SJCRH30 (cell line): ENCODE measurements around the gene SMARCA2. TPM values are rescaled to one million over a fixed set of nuclear protein-coding genes. Genes with fewer than 3 reads are reported as not detected.
A peak's percentile ranks its signal among the peaks of the same experiment; 100 is the strongest.

Experiments
- DNase-seq, 2 experiments: peaks; one replicate each; pipeline ENCODE4 v3.0.0-alpha.2; 2015 to 2020
- H3K27ac ChIP-seq: fragments of 250-450 bp; sonication (Bioruptor Pico); 2 replicates; pipeline ENCODE4 v1.5.1; 2020; ENCODE audit warnings: mild to moderate bottlenecking, moderate library complexity
- H3K27me3 ChIP-seq: fragments of 250-450 bp; sonication (Bioruptor Pico); 2 replicates; pipeline ENCODE4 v1.5.1; 2020; ENCODE audit warnings: mild to moderate bottlenecking, moderate library complexity
- H3K36me3 ChIP-seq: fragments of 250-450 bp; sonication (Bioruptor Pico); 2 replicates; pipeline ENCODE4 v1.5.1; 2020; ENCODE audit warnings: mild to moderate bottlenecking, moderate library complexity
- H3K4me1 ChIP-seq: fragments of 250-450 bp; sonication (Bioruptor Pico); 2 replicates; pipeline ENCODE4 v1.5.1; 2020; ENCODE audit warnings: mild to moderate bottlenecking, moderate library complexity
- H3K4me3 ChIP-seq: fragments of 250-450 bp; sonication (Bioruptor Pico); 2 replicates; pipeline ENCODE4 v1.5.1; 2020; ENCODE audit warnings: mild to moderate bottlenecking, moderate library complexity
- H3K9me3 ChIP-seq: fragments of 250-450 bp; sonication (Bioruptor Pico); replicated peaks from 2 replicates; pipeline ENCODE4 v1.5.1; 2020; ENCODE audit warnings: mild to moderate bottlenecking, moderate library complexity
- total RNA-seq: library from RNA; depleted of rRNA; stranded (reverse); fragments of >200 nt; shearing (Covaris generic); gene quantifications from 2 replicates; pipeline ENCODE4 v1.2.3, GENCODE V29; 2014

The SMARCA2 gene
- total RNA-seq, 1 experiment from 2014 or later, result 64.7 TPM

- H3K4me3 ChIP-seq, result no peak overlapping the region
- no peak overlapping the region for H3K27ac ChIP-seq
- H3K4me1 ChIP-seq, result no peaks in the 10 kb centered on the region
- H3K27me3 ChIP-seq, result no peaks in the 10 kb centered on the region
- no peaks in the 10 kb centered on the region for H3K9me3 ChIP-seq
- no peaks in the 10 kb centered on the region for H3K36me3 ChIP-seq
- no peak for DNase-seq
Measured at GRCh38 chr9:1997646-1998045, 17.5 kb upstream of the SMARCA2 start.

DNA sequence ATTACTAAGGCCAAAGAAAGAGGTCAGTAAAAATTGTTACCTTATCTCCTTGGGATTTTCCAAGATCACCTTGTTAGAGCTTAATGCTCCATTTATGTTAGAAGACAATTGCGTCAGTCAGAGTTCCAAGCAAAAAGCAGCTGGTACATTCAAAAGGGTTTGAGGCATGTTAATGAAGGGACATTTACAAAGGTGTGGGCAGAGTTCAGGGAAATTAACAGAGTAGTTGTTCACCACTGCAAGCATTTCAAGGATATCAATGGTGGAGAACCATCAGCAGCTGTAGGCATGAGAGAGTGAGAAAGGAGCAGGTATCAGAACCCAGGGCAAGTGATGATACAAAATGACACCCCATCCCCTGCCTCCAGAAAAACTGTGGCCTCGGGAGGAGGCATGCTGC is 17.0 kb upstream of the SMARCA2 start:
- H3K27me3 ChIP-seq, result no peaks in the 10 kb centered on the region
- H3K36me3 ChIP-seq, result no peaks in the 10 kb centered on the region
- no peaks in the 10 kb centered on the region for H3K4me1 ChIP-seq
- DNase-seq, result no peak
- H3K27ac ChIP-seq, result no peak overlapping the region
- no peaks in the 10 kb centered on the region for H3K9me3 ChIP-seq
- H3K4me3 ChIP-seq, result no peak overlapping the region

DNA sequence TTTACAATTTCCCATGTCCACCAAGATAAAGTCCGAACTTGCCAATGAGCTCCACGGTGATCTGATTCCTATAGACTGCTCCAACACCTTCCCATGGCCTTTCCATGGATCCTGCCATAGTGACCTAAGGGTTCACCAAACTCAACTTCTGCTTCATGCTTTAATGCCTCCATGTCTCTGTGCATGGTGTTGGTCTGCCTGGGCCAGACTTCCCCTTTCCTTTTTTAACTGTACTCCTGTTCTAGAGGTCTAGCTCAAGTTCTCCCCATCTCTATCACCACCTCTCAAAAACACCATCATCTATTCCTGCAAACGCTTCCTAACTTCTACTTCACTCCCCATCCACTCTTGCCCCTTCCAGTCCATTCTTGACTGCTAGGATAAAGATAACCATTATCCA is 14.8 kb upstream of the SMARCA2 start:
- Histone ChIP-seq H3K36me3 (no peaks in the 10 kb centered on the region), H3K4me3 (no peak overlapping the region), H3K4me1 (no peaks in the 10 kb centered on the region), H3K9me3 (no peaks in the 10 kb centered on the region), H3K27me3 (no peaks in the 10 kb centered on the region), H3K27ac (no peak overlapping the region)
- no peak for DNase-seq

GRCh38 chr9:2008372-2008771 is 6.8 kb upstream of the SMARCA2 start:
- H3K27me3 ChIP-seq, result no peaks in the 10 kb centered on the region
- H3K4me3 ChIP-seq, result no peak overlapping the region
- DNase-seq, result no peak
- no peaks in the 10 kb centered on the region for H3K9me3 ChIP-seq
- no peak overlapping the region for H3K27ac ChIP-seq
- no peaks in the 10 kb centered on the region for H3K36me3 ChIP-seq
- no peaks in the 10 kb centered on the region for H3K4me1 ChIP-seq

DNA sequence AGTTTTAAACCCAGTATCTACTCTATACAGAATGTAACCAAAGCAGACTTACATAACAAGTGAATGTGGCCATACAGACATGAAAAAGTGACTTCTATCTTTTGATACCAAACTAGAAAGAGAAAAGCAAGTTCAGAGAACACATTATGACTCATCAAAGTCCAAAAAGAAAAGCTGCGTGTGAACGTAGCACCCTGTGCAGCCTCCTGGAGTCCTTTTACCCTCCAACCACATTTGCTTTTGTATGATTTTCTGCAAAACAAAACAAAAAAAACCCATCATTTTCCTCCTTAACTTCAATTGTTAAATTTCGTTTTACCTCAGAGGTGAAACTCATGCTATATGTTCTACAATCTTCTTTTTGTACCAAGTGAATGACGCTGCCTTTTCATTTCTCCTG is 2.8 kb upstream of the SMARCA2 start:
- no peak overlapping the region for H3K4me3 ChIP-seq
- no peaks in the 10 kb centered on the region for H3K36me3 ChIP-seq
- H3K4me1 ChIP-seq, result no peaks in the 10 kb centered on the region
- no peaks in the 10 kb centered on the region for H3K9me3 ChIP-seq
- H3K27me3 ChIP-seq, result no peaks in the 10 kb centered on the region
- DNase-seq, result no peak
- H3K27ac ChIP-seq, result no peak overlapping the region

- Histone ChIP-seq H3K9me3 (no peaks in the 10 kb centered on the region), H3K4me1 (0 out of 2 replicates have a peak, but pooled peaks cover 2% of the 10 kb centered on the region), H3K36me3 (no peaks in the 10 kb centered on the region), H3K27me3 (no peaks in the 10 kb centered on the region), H3K27ac (no peak overlapping the region; the same call in 1 of the 2 replicates), H3K4me3 (peak overlapping the region; percentile 73)
- no peak for DNase-seq
Measured at GRCh38 chr9:2013743-2014475, 1.2 kb upstream of the SMARCA2 start.

GRCh38 chr9:2015581-2016407 is 647 bp downstream of the SMARCA2 start:
- no peaks in the 10 kb centered on the region for H3K36me3 ChIP-seq
- H3K27ac ChIP-seq, result peak overlapping the region; percentile 88
- H3K9me3 ChIP-seq, result no peaks in the 10 kb centered on the region
- DNase-seq, result peak; percentile 37 to 60
- H3K27me3 ChIP-seq, result no peaks in the 10 kb centered on the region
- H3K4me1 ChIP-seq, result 0 out of 2 replicates have a peak, but pooled peaks cover 2% of the 10 kb centered on the region
- H3K4me3 ChIP-seq, result peak overlapping the region; percentile 73

- peak; percentile 52 to 65 for DNase-seq
- peak overlapping the region; percentile 73 for H3K4me3 ChIP-seq
- no peaks in the 10 kb centered on the region for H3K9me3 ChIP-seq
- 0 out of 2 replicates have a peak, but pooled peaks cover 2% of the 10 kb centered on the region for H3K4me1 ChIP-seq
- H3K27ac ChIP-seq, result peak overlapping the region; percentile 88
- H3K27me3 ChIP-seq, result no peaks in the 10 kb centered on the region
- H3K36me3 ChIP-seq, result no peaks in the 10 kb centered on the region
Measured at GRCh38 chr9:2016408-2017330, 1.5 kb downstream of the SMARCA2 start.

DNA sequence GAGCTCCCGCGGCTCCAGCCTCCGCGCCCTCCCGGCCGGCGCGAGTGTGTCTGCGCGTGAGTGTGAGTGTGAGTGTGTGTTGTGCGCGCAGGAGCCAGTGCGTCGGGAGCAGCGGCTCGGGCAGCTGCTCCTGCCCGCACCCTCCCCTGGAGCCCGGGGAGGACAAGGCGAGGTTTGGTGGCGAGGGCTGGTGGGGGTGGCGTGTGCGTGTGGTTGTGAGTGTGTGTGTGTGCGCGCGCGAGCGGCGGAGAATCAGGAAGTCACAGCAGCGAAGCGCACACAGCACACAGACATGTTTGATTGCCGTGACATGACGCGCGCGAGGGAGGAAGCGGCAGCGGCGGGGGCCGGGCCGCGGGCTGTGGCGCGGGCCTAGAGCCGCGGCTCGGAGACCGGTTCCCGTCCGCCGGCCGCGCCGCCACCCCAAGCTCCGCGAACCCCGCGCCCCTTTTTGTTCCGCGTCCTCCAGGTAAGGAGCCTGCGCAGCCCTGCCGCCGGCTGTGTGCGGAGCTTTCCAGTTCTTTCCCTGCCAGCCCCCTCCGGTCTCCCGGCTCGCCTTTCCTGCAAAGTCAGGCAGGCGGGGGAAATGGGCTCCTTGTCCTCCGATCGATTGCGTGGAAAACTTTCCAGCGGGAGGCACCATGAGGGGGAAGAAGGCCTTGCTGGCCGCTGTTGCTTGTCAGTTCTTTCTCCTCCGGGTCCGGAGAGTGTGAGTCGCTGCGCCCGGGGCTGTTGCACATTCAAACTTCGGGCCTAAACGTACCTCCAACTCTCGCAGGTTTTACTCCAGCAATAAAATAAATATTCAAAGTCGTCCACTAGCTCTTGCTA is 2.4 kb downstream of the SMARCA2 start:
- Histone ChIP-seq H3K4me1 (0 out of 2 replicates have a peak, but pooled peaks cover 2% of the 10 kb centered on the region), H3K27me3 (no peaks in the 10 kb centered on the region), H3K9me3 (no peaks in the 10 kb centered on the region), H3K4me3 (peak overlapping the region; percentile 73), H3K27ac (peak overlapping the region; percentile 88), H3K36me3 (no peaks in the 10 kb centered on the region)
- peak; percentile 65 to 73 for DNase-seq

GRCh38 chr9:2018162-2018643 is 3.1 kb downstream of the SMARCA2 start:
- Histone ChIP-seq H3K9me3 (no peaks in the 10 kb centered on the region), H3K27me3 (no peaks in the 10 kb centered on the region), H3K4me1 (0 out of 2 replicates have a peak, but pooled peaks cover 2% of the 10 kb centered on the region), H3K27ac (peak overlapping the region; percentile 88), H3K36me3 (no peaks in the 10 kb centered on the region), H3K4me3 (peak overlapping the region; percentile 73)
- peak in 1 of 2 experiments; percentile 4 for DNase-seq

DNA sequence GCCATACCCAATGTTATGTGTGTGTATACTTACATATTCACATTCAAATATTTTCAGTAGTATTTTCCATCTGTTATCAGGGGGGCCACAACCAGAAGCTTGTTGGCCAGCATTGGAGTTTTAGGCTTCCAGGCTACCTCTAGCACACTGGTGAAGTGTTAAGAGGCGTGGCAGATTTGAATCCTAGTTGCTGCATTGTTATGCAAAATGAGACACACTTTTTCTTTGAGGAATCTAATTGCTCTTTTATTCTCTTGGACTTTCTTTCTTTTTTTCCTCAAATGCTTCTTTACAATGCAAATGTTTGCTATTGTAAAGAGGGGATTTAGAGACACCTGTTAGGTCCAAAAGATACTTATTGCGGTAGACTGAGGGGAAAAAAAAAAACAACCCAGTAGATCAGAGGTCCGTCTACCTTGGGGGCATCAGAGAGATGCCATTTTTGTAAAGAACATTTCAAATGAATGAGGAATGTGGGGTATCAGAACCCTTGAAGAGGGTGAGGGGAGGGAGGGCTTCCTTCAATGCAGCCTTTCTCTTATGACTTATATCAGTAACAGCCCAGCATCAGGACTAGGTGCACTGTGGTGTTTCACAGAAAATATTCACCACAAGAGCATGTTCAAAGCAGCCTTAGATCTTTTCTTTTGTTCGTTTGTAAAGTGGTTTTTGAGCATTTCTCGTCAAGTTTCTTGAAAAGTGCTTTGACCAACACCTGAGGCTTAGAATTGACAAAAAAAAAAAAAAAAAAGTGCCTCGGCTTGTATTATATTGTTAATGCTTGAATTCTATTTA is 3.8 kb downstream of the SMARCA2 start:
- Histone ChIP-seq H3K9me3 (no peaks in the 10 kb centered on the region), H3K36me3 (no peaks in the 10 kb centered on the region), H3K27me3 (no peaks in the 10 kb centered on the region), H3K4me1 (0 out of 2 replicates have a peak, but pooled peaks cover 2% of the 10 kb centered on the region), H3K27ac (no peak overlapping the region), H3K4me3 (peak overlapping the region; percentile 73)
- DNase-seq, result no peak

DNA sequence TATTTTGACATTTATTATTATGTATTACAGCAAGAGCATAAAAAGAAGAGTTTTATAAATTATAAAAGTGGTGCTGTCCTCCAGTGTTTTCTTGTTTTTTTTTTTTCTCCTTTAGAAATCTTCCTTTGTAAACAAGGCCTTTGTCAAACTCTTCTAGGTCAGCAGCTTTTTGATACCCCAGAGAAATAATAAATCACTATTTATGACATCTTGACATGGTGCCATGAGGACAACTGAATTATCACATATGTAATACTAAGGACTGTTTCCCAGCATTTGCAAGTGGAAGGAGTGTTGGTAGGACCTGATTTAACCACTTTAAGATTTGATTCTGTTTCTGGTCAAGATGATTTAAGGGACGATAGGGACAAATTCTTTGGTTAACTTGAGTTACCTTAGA is 4.6 kb downstream of the SMARCA2 start:
- 0 out of 2 replicates have a peak, but pooled peaks cover 2% of the 10 kb centered on the region for H3K4me1 ChIP-seq
- H3K27ac ChIP-seq, result no peak overlapping the region
- no peak overlapping the region for H3K4me3 ChIP-seq
- H3K27me3 ChIP-seq, result no peaks in the 10 kb centered on the region
- no peak for DNase-seq
- no peaks in the 10 kb centered on the region for H3K9me3 ChIP-seq
- H3K36me3 ChIP-seq, result no peaks in the 10 kb centered on the region

DNA sequence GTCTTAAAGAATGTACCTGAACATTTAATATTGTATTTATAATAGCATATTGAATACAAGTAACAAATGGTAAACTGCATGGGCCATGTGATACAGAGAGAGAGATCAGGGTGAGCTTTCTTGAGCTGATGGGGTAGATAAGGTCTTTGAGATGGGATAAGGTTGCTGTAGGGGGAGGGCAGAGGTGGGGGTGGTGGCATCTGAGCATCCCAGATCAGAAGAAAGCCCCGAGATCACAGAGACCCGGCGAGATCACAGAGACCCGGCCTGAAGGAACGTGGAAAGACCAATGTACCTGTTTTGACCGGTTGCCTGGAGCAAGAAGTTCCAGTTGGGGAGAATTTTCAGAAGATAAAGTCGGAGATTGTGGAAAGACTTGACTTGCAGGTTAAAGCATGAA is 6.6 kb downstream of the SMARCA2 start:
- H3K4me1 ChIP-seq, result 0 out of 2 replicates have a peak, but pooled peaks cover 2% of the 10 kb centered on the region
- no peaks in the 10 kb centered on the region for H3K9me3 ChIP-seq
- no peak for DNase-seq
- no peaks in the 10 kb centered on the region for H3K36me3 ChIP-seq
- no peaks in the 10 kb centered on the region for H3K27me3 ChIP-seq
- H3K4me3 ChIP-seq, result no peak overlapping the region
- no peak overlapping the region for H3K27ac ChIP-seq
